Mesenchymal stem cell (in vitro differentiated cells and primary cell): ENCODE data around the gene TMEM45A.

Source experiments
- DNase-seq: peaks from one replicate; pipeline ENCODE4 v3.0.0-alpha.2; 2013
- H2AFZ ChIP-seq: one replicate; pipeline ENCODE4 v1.6.1; 2013; ENCODE audit warnings: low read depth, mild to moderate bottlenecking, control low read depth, inconsistent platforms, low read length, moderate library complexity
- H2AK5ac ChIP-seq: 2 replicates; pipeline ENCODE4 v1.6.1; 2013; ENCODE audit warnings: low read length, moderate library complexity, mild to moderate bottlenecking, inconsistent platforms; ENCODE audit not compliant: severe bottlenecking
- H2BK120ac ChIP-seq: one replicate; pipeline ENCODE4 v1.6.1; 2013; ENCODE audit warnings: low read depth, mild to moderate bottlenecking, inconsistent platforms, low read length, moderate library complexity
- H2BK12ac ChIP-seq, 2 experiments: one replicate each; pipeline ENCODE4 v1.6.1; 2013; ENCODE audit warnings: inconsistent platforms in 2 of 2, low read length in 2 of 2, mild to moderate bottlenecking in 2 of 2, moderate library complexity in 2 of 2, control low read depth in 1 of 2
- H2BK15ac ChIP-seq: one replicate; pipeline ENCODE4 v1.6.1; 2013; ENCODE audit warnings: mild to moderate bottlenecking, low read depth, inconsistent platforms; ENCODE audit not compliant: poor library complexity, severe bottlenecking
- H2BK5ac ChIP-seq: 2 replicates; pipeline ENCODE4 v1.6.1; 2013; ENCODE audit warnings: low read depth, mild to moderate bottlenecking, low read length, control low read depth, inconsistent platforms; ENCODE audit not compliant: poor library complexity, severe bottlenecking
- H3K14ac ChIP-seq, 2 experiments: one replicate each; pipeline ENCODE4 v1.6.1; 2013; ENCODE audit warnings: inconsistent platforms in 2 of 2, low read length in 2 of 2, control low read depth in 1 of 2, mild to moderate bottlenecking in 1 of 2, moderate library complexity in 1 of 2
- H3K18ac ChIP-seq, 2 experiments: one replicate each; pipeline ENCODE4 v1.6.1; 2013; ENCODE audit warnings: inconsistent platforms in 2 of 2, low read length in 2 of 2, control low read depth in 1 of 2, low read depth in 1 of 2, mild to moderate bottlenecking in 1 of 2
- H3K23ac ChIP-seq, 2 experiments: one replicate each; pipeline ENCODE4 v1.6.1; 2013; ENCODE audit warnings: inconsistent platforms in 2 of 2, low read length in 2 of 2, mild to moderate bottlenecking in 2 of 2, moderate library complexity in 2 of 2, control low read depth in 1 of 2
- H3K27ac ChIP-seq: 2 replicates; pipeline ENCODE4 v1.5.1; 2013; ENCODE audit warnings: mild to moderate bottlenecking, moderate library complexity, low read length, control low read depth, inconsistent platforms; ENCODE audit not compliant: poor library complexity, severe bottlenecking
- H3K27me3 ChIP-seq, 2 experiments: 2 replicates each; pipeline versions ENCODE4 v1.6.1 to v1.7.0; 2013; ENCODE audit warnings: low read length in 2 of 2, mild to moderate bottlenecking in 2 of 2, moderate library complexity in 2 of 2, control low read depth in 1 of 2, inconsistent platforms in 1 of 2; ENCODE audit not compliant: control insufficient read depth in 1 of 2, insufficient read depth in 1 of 2
- H3K36me3 ChIP-seq, 2 experiments: 2 replicates each; pipeline versions ENCODE4 v1.6.1 to v1.7.0; 2013; ENCODE audit warnings: low read length in 2 of 2, control low read depth in 1 of 2, inconsistent platforms in 1 of 2, low read depth in 1 of 2, mild to moderate bottlenecking in 1 of 2; ENCODE audit not compliant: insufficient read depth in 2 of 2, control insufficient read depth in 1 of 2
- H3K4ac ChIP-seq, 2 experiments: one replicate each; pipeline ENCODE4 v1.6.1; 2013; ENCODE audit warnings: inconsistent platforms in 2 of 2, low read length in 2 of 2, mild to moderate bottlenecking in 2 of 2, moderate library complexity in 2 of 2, control low read depth in 1 of 2, low read depth in 1 of 2
- H3K4me1 ChIP-seq: 2 replicates; pipeline ENCODE4 v1.6.1; 2013; ENCODE audit warnings: low read depth, low read length, control low read depth; ENCODE audit not compliant: control insufficient read depth, insufficient read depth
- H3K4me2 ChIP-seq: 2 replicates; pipeline ENCODE4 v1.6.1; 2013; ENCODE audit warnings: low read length, mild to moderate bottlenecking, inconsistent platforms; ENCODE audit not compliant: poor library complexity, severe bottlenecking
- H3K4me3 ChIP-seq, 2 experiments: 2 replicates each; pipeline versions ENCODE4 v1.5.1 to v1.7.0; 2013; ENCODE audit warnings: low read length in 2 of 2, mild to moderate bottlenecking in 2 of 2, control low read depth in 1 of 2, low read depth in 1 of 2; ENCODE audit not compliant: insufficient read depth in 1 of 2
- H3K79me1 ChIP-seq: replicated peaks from 2 replicates; pipeline ENCODE4 v1.6.1; 2013; ENCODE audit warnings: mild to moderate bottlenecking, control low read depth, low read length, inconsistent platforms; ENCODE audit not compliant: poor library complexity, severe bottlenecking
- H3K9ac ChIP-seq: 2 replicates; pipeline ENCODE4 v1.7.0; 2013; ENCODE audit warnings: mild to moderate bottlenecking, low read length, moderate library complexity
- H3K9me3 ChIP-seq: 2 replicates; pipeline ENCODE4 v1.7.0; 2013; ENCODE audit warnings: mild to moderate bottlenecking, low read length; ENCODE audit not compliant: control insufficient read depth
- H4K8ac ChIP-seq: one replicate; pipeline ENCODE4 v1.6.1; 2013; ENCODE audit warnings: inconsistent platforms, mild to moderate bottlenecking, low read length, moderate library complexity
- H4K91ac ChIP-seq: one replicate; pipeline ENCODE4 v1.6.1; 2013; ENCODE audit warnings: mild to moderate bottlenecking, low read length, inconsistent platforms
- WGBS: methylation state at CpG from one replicate; pipeline ENCODE4 v1.1.7; 2013; ENCODE audit warnings: mixed read lengths; 5-methylcytosine and 5-hydroxymethylcytosine counted together

The TMEM45A gene

DNA sequence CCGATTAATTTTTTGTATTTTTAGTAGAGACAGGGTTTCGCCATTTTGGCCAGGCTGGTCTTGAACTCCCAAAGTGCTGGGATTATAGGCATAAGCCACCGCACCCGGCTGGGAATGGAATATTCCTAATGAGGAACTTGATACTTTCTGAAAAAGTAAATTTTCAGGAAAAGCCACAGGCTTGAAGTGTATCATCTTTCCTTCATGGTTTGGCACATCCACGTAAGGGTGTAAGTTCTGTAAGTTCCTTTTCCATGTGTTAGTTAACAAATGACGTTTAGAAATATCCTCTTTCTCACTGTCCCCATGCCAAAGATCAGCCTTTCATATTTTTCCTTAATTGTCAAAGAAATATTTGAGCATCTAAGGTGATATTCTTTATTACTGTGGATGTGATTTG is 24.9 kb downstream of the TMEM45A start:
- Histone ChIP-seq H3K14ac (no peak overlapping the region), H3K4me1 (peaks cover 2% of the 10 kb centered on the region), H2BK15ac (no peak overlapping the region), H3K4me2 (no peak overlapping the region), H2BK120ac (no peak overlapping the region), H3K79me1 (peaks cover 6% of the 10 kb centered on the region), H3K23ac (no peak overlapping the region), H4K91ac (no peak overlapping the region), H3K27ac (no peak overlapping the region), H3K36me3 (peaks cover 0 to 4% of the 10 kb centered on the region in 2 experiments), H2BK12ac (no peak overlapping the region), H3K9me3 (no peaks in the 10 kb centered on the region), H2BK5ac (no peak overlapping the region), H2AFZ (no peak overlapping the region), H3K4ac (no peak overlapping the region), H2AK5ac (no peak overlapping the region), H3K9ac (no peak overlapping the region), H3K27me3 (no peaks in the 10 kb centered on the region), H3K18ac (no peak overlapping the region), H3K4me3 (no peak overlapping the region), H4K8ac (no peak overlapping the region)
- DNase-seq = no peak
- WGBS = 99% methylated on average over 4 of the region's 6 CpGs

DNA sequence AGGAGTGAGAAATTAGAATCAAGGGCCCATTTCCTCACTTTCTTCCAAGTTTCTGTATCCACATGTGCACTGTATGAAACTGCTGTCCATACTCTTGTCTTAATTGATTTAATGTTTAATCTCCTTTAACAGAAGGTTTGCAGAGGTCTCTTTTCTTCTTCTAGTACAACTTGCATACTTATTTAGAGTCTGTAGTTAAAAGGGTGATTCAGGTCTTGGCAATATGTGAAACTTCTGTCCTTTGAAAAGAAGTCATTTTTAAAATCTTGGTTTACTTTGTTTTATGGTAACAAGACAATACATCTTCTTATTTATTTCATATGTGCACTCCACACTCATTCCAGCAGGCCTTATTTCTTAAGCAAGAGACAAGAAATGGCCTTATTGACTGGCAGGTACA is 25.8 kb downstream of the TMEM45A start:
- H3K14ac ChIP-seq = no peak overlapping the region

DNA sequence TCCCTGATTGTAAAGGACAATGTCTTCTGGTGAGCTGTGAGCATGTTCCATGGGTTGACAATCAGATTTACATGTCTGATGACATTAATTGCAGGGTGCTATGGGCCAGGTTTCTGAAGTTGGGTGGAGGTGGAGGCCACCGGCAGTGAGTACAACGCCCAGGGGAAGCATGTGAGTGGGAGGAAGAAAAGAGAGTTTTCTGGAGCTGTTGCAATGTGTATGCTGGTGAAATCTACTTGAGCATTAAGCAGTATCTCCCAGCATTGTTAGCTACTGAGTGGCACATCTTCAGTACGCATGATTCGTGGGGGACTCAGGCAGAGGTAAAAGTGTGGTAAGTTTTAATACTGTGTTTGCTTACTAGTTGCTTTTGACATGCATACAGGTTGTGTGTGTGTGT is 26.6 kb downstream of the TMEM45A start:
- Histone ChIP-seq H4K91ac (no peak overlapping the region), H2AFZ (no peak overlapping the region), H2BK15ac (no peak overlapping the region), H4K8ac (no peak overlapping the region), H3K18ac (no peak overlapping the region), H3K4me2 (no peak overlapping the region), H2BK120ac (no peak overlapping the region), H3K4ac (no peak overlapping the region), H3K27ac (no peak overlapping the region), H3K4me3 (no peak overlapping the region), H2BK12ac (no peak overlapping the region), H3K79me1 (peaks cover 6% of the 10 kb centered on the region), H3K27me3 (no peaks in the 10 kb centered on the region), H3K9me3 (no peaks in the 10 kb centered on the region), H3K23ac (no peak overlapping the region), H3K36me3 (peaks cover 4 to 8% of the 10 kb centered on the region in 2 experiments), H2AK5ac (no peak overlapping the region), H2BK5ac (no peak overlapping the region), H3K4me1 (peaks cover 2% of the 10 kb centered on the region), H3K9ac (peak overlapping the region; percentile 10), H3K14ac (no peak overlapping the region)
- no peak for DNase-seq
- WGBS = 95% methylated on average over 4 of the region's 4 CpGs

More for the DNA sequence above, 25.8 kb downstream of the TMEM45A start:
- no peak overlapping the region for H3K4ac ChIP-seq
- peak overlapping the region; percentile 30 for H3K27ac ChIP-seq
- H2BK12ac ChIP-seq = no peak overlapping the region
- no peak overlapping the region for H2AFZ ChIP-seq
- H3K27me3 ChIP-seq = no peaks in the 10 kb centered on the region
- H3K79me1 ChIP-seq = peaks cover 6% of the 10 kb centered on the region
- no peak overlapping the region for H2BK15ac ChIP-seq
- no peak overlapping the region for H2BK120ac ChIP-seq
- peaks cover 2% of the 10 kb centered on the region for H3K4me1 ChIP-seq
- H3K9ac ChIP-seq = no peak overlapping the region
- H4K8ac ChIP-seq = no peak overlapping the region
- H2BK5ac ChIP-seq = no peak overlapping the region
- no peaks in the 10 kb centered on the region for H3K9me3 ChIP-seq
- H3K36me3 ChIP-seq = peaks cover 4 to 8% of the 10 kb centered on the region in 2 experiments
- H3K23ac ChIP-seq = no peak overlapping the region
- H3K4me2 ChIP-seq = no peak overlapping the region
- H3K4me3 ChIP-seq = no peak overlapping the region
- H4K91ac ChIP-seq = no peak overlapping the region
- H2AK5ac ChIP-seq = no peak overlapping the region
- DNase-seq = no peak
- H3K18ac ChIP-seq = no peak overlapping the region

DNA sequence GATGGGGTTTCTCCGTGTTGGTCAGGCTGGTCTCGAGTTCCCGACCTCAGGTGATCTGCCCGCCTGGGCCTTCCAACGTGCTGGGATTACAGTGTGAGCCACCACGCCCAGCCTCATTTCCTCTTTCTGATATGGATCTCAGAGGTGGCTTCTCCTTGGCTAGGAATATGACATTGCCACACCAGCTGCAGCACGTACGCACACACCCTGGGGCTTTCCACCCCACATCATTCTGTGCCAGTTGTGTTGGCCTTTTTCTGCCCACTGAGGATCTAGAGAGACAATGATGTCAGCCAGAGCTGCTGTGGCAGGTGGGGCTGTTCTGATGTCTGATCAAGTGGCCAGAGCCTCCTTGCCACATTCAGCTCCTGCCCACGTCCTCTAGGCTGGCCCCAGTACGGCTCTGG is 29.0 kb downstream of the TMEM45A start:
- H3K4me1 ChIP-seq = peaks cover 9% of the 10 kb centered on the region
- H3K27me3 ChIP-seq = no peaks in the 10 kb centered on the region
- H3K9ac ChIP-seq = no peak overlapping the region
- no peak for DNase-seq
- no peak overlapping the region for H4K91ac ChIP-seq
- no peak overlapping the region for H3K14ac ChIP-seq
- no peak overlapping the region for H2BK15ac ChIP-seq
- H2AFZ ChIP-seq = no peak overlapping the region
- WGBS = 96% methylated on average over 10 of the region's 10 CpGs
- H3K9me3 ChIP-seq = no peaks in the 10 kb centered on the region
- H4K8ac ChIP-seq = no peak overlapping the region
- no peak overlapping the region for H3K4me2 ChIP-seq
- no peak overlapping the region for H2BK120ac ChIP-seq
- no peak overlapping the region for H2BK12ac ChIP-seq
- no peak overlapping the region for H2AK5ac ChIP-seq
- no peak overlapping the region for H2BK5ac ChIP-seq
- H3K79me1 ChIP-seq = peaks cover 7% of the 10 kb centered on the region
- no peak overlapping the region for H3K4ac ChIP-seq
- no peak overlapping the region for H3K4me3 ChIP-seq
- no peak overlapping the region for H3K23ac ChIP-seq
- no peak overlapping the region for H3K18ac ChIP-seq
- H3K36me3 ChIP-seq = peaks cover 4 to 8% of the 10 kb centered on the region in 2 experiments
- no peak overlapping the region for H3K27ac ChIP-seq
